Coronary artery (tissue), 2 donors: ENCODE data around the gene PIF1.
A peak's percentile ranks its signal among the peaks of the same experiment; 100 is the strongest.

Experiments
- DNase-seq: peaks from one replicate; pipeline ENCODE4 v3.0.0-alpha.2; 2017; ENCODE audit warnings: low spot score
- H3K27ac ChIP-seq, 2 donors: fragments of 200-600 bp; sonication (generic); one replicate each; pipeline ENCODE4 v1.5.1; 2016 to 2019
- H3K4me3 ChIP-seq: fragments of 200-600 bp; sonication (generic); 2 replicates; pipeline ENCODE4 v1.5.1; 2016; ENCODE audit warnings: mild to moderate bottlenecking, moderate library complexity
- CTCF ChIP-seq: fragments of 200-600 bp; sonication (generic); IDR thresholded peaks from one replicate; pipeline ENCODE4 v1.5.1; 2019; ENCODE audit warnings: antibody characterized with exemption

PIF1 gene

GRCh38 chr15:64767203-64767602 is 58.2 kb downstream of the PIF1 start:
- Histone ChIP-seq H3K4me3 (no peak overlapping the region), H3K27ac (peak overlapping the region in 1 of 2 donors; percentile 27)
- TF ChIP-seq CTCF: no peak
- no peak for DNase-seq

GRCh38 chr15:64766058-64766457 is 59.4 kb downstream of the PIF1 start:
- TF ChIP-seq CTCF: no peak
- DNase-seq: no peak
- H3K27ac ChIP-seq: peak overlapping the region in 1 of 2 donors; percentile 0
- H3K4me3 ChIP-seq: no peak overlapping the region
